Left forelimb (tissue), 1 donor: Measurements from ENCODE around the gene ATF6B.
A peak's percentile ranks its signal among the peaks of the same experiment; 100 is the strongest.

ENCODE experiments used
- DNase-seq: peaks from one replicate; pipeline ENCODE4 v3.0.0-alpha.2; 2018; ENCODE audit warnings: low spot score

The ATF6B gene

GRCh38 chr6:32127717-32128592 lies at the start of gene ATF6B:
ATF6B (minus strand) TSS chr6:32128246; CDS start chr6:32128207, 39 bp downstream.
- DNase-seq, result peak; percentile 92

- no peak for DNase-seq
Observed at GRCh38 chr6:32177183-32177787, 49.2 kb upstream of the ATF6B start.

GRCh38 chr6:32176476-32177182 lies 48.6 kb upstream of the ATF6B start:
- no peak for DNase-seq

- peak; percentile 98 for DNase-seq
Observed at GRCh38 chr6:32175711-32176475, 47.8 kb upstream of the ATF6B start, which contains the start of gene AGPAT1. AGPAT1 (minus strand) TSS chr6:32176084; CDS start chr6:32171496, 4,588 bp downstream.

GRCh38 chr6:32175322-32175710 lies 47.3 kb upstream of the ATF6B start:
- no peak for DNase-seq

- DNase-seq, result no peak
Observed at GRCh38 chr6:32174416-32174815, 46.4 kb upstream of the ATF6B start.

- no peak for DNase-seq
Observed at GRCh38 chr6:32173051-32173727, 45.1 kb upstream of the ATF6B start.

GRCh38 chr6:32171234-32171633 lies 43.2 kb upstream of the ATF6B start:
- no peak for DNase-seq

GRCh38 chr6:32170294-32170693 lies 42.2 kb upstream of the ATF6B start:
- no peak for DNase-seq

GRCh38 chr6:32168807-32169591 lies 41.0 kb upstream of the ATF6B start:
- peak; percentile 62 for DNase-seq

GRCh38 chr6:32168350-32168749 lies 40.3 kb upstream of the ATF6B start:
- DNase-seq, result peak; percentile 55

GRCh38 chr6:32167761-32168262 lies 39.8 kb upstream of the ATF6B start:
- DNase-seq, result peak; percentile 31

- no peak for DNase-seq
Observed at GRCh38 chr6:32167154-32167760, 39.2 kb upstream of the ATF6B start.

- DNase-seq, result peak; percentile 58
Observed at GRCh38 chr6:32166411-32167061, 38.5 kb upstream of the ATF6B start.

GRCh38 chr6:32164295-32164694 lies 36.2 kb upstream of the ATF6B start, which contains the start of gene EGFL8:
EGFL8 (plus strand) TSS chr6:32164595; CDS start chr6:32166166, 1,571 bp downstream.
- DNase-seq, result no peak

GRCh38 chr6:32163559-32164258 lies 35.7 kb upstream of the ATF6B start:
- no peak for DNase-seq

- DNase-seq, result no peak
Observed at GRCh38 chr6:32158052-32158451, 30.0 kb upstream of the ATF6B start.

GRCh38 chr6:32156891-32157290 lies 28.8 kb upstream of the ATF6B start:
- DNase-seq, result no peak
